ENCODE measurements around the gene BEND3. TPM values are rescaled to one million over a fixed set of nuclear protein-coding genes. Genes with fewer than 3 reads are reported as not detected.

Gene BEND3
- total RNA-seq, 1 experiment from 2014 or later: 4.2 TPM

GRCh38 chr6:107083047-107083768, 32.1 kb downstream of the BEND3 start:
- no peak for DNase-seq (ENCODE audit: low read depth)

GRCh38 chr6:107082045-107082444, 33.3 kb downstream of the BEND3 start:
- no peak for DNase-seq (ENCODE audit: low read depth)

DNA sequence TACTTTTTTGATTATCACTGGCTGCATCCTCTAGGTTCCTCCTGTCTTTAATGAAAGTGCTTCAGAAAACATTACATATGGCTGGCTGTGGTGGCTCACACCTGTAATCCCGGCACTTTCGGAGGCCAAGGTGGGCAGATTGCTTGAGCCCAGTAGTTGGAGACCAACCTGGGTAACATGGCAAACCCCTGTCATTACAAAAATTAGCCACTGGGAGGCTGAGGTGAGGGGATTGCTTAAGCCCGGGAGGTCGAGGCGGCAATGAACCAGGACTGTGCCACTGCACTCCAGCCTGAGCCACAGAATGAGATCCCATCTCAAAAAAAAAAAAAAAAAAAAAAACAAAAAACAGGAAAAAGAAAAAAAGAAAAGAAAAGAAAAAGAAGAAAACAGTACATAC, 35.3 kb downstream of the BEND3 start:
- no peak for DNase-seq (ENCODE audit: low read depth)

DNA sequence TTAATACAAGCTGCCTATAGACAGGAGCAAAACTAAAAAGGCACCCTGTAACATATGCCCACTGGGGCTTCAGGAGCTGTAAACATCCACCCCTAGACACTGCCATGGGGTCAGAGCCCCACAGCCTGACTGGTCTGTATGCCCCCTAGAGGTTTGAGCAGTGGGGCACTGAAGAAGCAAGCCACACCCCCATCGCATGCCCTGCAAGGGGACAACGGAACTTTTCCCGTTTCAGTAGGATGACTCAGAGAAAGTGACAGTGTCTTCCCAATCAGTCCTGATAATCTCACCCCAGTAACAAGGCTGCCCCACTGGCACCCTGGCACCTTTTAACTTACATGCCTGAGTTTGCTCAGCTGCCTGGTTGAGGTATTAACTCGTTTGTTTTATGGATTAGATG, 35.9 kb downstream of the BEND3 start:
- DNase-seq (ENCODE audit: low read depth): no peak

GRCh38 chr6:107077710-107078109, 37.6 kb downstream of the BEND3 start:
- no peak for DNase-seq (ENCODE audit: low read depth)

DNA sequence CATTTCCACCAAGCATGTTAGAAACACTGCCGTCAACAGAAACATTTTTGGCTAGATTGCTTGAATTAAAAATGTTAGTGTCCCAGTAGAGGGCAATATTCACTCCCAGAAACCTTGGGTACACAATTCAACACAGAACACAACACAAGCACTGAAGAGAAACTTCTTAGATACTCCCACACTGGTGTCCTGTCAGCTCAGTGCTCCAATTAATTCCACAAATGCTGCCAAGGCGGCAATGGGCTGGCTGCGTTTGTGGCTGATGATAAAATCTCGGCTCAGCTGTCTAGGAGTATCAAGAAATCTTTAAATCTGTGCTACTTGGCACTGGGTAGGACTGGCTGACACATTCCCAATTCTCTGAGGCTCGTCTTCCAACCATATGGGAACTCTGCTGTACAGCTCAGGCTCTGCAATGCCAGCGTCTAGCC, 39.3 kb downstream of the BEND3 start:
- no peak for DNase-seq (ENCODE audit: low read depth)

GRCh38 chr6:107070686-107071085, 44.6 kb downstream of the BEND3 start:
- DNase-seq (ENCODE audit: low read depth): no peak

- DNase-seq (ENCODE audit: low read depth): no peak
Measured at GRCh38 chr6:107069631-107070548, 45.4 kb downstream of the BEND3 start.

DNA sequence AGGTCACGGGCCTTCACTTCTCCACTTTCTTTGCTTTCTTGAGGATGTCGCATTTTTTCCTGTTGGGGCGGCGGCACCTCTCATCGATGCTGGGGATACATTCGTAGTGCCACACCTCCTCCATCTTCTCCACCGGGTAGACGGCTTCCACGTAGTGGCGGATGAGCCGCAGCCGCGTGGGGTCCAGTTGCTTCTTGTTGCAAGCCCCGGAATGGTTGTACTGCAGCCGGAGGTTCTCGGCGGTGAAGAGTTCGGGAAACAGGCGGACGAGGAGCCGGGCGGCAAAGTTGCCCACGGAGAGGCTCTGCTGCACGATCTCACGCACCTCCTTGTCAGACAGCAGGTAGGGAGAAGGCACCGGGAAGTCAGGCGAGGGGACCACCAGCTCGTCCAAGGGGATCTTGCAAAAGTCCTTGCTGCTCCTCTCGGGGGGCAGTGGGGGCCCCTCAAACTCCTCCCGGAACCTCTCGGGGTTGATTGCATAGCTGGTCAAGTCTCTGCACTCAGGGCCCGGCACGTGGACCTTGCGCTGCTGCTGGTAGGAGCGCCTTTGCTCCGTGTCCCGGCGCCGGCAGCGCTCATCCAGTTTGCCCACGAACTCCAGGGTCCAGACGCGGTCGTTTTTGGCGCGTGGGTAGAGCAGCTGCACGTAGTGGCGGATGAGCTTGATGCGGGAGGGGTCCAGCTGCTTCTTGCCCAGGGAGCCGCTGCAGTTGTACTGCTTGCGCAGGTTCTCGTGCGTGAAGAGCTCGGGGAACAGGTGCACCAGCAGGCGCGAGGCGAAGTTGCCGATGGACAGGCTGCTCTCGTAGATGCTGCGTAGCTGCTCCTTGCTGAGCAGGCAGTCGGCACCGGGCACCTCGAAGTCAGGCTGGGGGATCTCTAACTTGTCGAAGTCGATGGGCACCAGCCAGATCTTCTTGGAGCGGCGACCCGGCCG, 46.4 kb downstream of the BEND3 start:
- no peak for DNase-seq (ENCODE audit: low read depth)

DNA sequence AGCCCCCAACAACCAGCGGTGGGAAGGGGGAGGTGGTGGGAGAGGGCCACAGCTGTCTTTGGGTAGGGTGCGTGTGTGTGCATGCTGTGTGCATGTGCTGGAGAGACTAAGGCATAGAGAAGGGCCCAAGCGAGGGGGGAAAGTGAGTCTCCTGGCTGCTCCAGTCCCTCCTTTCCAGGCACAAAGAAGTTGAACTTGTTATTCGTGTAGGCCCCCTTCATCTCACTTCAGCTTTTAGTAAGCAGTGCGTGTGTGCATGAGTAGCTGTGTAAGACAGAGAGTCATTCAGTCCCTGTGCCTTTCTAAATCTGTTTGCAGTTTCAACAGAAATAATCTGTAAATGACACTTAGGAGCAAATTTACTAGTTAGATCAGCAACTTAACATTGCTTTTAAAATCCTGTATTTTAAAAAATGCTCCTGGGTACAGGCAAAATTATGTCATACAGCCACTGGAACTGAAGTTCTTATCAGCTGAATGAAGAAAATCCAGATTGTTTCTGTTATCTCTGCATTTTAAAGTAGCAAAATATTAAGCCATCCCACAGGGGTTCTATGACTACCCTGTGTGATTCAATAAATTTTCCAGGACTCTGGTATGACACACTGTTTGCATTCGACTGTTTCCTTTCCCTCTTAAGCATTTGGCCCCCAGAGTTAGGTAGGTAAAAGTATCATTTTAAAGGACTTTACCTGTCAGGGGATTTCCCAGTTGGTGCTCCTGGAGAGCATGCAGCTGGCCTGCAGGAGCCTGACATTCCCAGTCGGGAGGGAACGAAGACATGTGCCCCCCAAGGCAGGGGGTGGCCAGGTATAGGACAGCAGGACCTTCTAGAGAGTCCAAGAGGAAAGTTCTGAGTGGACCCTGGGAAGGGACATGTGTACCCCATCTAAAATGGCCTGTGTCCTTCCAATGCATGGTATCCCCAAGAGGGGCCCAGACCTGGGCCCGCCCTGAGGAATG, 48.3 kb downstream of the BEND3 start:
- no peak for DNase-seq (ENCODE audit: low read depth)

GRCh38 chr6:107064579-107065065, 50.7 kb downstream of the BEND3 start:
- DNase-seq (ENCODE audit: low read depth): peak; percentile 85

GRCh38 chr6:107062691-107063090, 52.6 kb downstream of the BEND3 start:
- no peak for DNase-seq (ENCODE audit: low read depth)

GRCh38 chr6:107061125-107062020, 53.9 kb downstream of the BEND3 start:
- no peak for DNase-seq (ENCODE audit: low read depth)

GRCh38 chr6:107060704-107061103, 54.6 kb downstream of the BEND3 start:
- no peak for DNase-seq (ENCODE audit: low read depth)

DNA sequence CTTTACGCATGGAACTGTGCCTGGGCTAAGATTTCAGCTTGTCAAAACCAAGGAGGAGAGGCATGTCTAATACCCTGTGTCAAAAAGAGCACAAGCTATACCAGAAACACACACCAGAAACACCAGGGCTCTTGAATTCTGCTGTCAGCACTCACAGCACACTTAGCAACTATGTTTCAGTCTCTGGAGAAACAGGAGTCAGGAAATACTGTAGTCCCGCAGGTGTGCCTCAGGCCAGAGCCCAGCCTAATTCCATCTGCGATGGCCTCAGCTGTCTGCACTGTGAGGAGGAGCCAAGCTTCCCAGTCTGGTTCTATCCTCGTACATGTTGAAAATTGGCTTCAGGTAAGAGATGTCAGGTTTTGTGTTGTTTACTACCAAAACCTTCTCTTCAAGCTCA, 55.7 kb downstream of the BEND3 start:
- DNase-seq (ENCODE audit: low read depth): no peak

- DNase-seq (ENCODE audit: low read depth): no peak
Measured at GRCh38 chr6:107057679-107058078, 57.6 kb downstream of the BEND3 start.

DNA sequence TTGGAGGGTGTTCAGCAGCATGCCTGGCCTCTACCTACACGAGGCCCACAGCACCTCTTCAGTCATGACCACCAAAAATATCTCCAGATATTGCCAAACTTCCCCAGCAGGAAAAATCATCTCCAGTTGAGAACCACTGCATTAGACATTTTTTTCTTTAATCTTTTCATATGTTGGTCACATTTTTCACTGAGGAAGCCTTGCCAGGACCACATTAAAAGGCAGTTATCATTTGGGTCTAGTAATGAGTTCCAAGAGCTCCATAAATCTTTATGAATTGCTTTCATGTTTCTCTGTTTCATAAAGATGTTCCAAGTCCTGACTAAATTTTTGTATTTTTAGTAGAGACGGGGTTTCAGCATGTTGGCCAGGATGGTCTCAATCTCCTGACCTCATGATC, 58.5 kb downstream of the BEND3 start:
- no peak for DNase-seq (ENCODE audit: low read depth)

DNA sequence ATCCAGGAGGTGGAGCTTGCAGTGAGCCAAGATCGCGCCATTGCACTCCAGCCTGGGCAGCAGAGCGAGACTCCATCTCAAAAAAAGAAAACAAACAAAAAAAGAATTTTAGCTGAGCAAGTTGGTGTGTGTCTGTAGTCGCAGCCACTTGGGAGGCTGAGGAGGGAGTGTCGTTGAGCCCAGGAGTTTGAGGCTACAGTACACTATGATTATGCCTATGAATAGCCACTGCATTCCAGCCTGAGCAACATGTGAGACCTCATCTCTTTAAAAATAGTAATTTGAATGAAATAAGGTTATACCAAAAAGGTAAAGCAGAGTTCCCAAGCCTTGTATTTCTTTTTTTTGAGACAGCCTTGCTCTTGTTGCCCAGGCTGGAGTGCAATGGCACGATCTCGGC, 67.5 kb downstream of the BEND3 start:
- no peak for DNase-seq (ENCODE audit: low read depth)
